IMR-90 (cell line): ENCODE data around the gene EHMT1.

Source experiments
- BHLHE40 ChIP-seq: fragments of 150-350 bp; IDR thresholded peaks from 2 replicates; pipeline ENCODE4 v1.6.1; 2016; ENCODE audit warnings: mild to moderate bottlenecking, low read depth, low read length
- CTCF ChIP-seq: conservative IDR thresholded peaks from 2 replicates; pipeline ENCODE4 v1.5.1; 2012; ENCODE audit warnings: mild to moderate bottlenecking, low read depth, low read length, improper control_type of control experiment
- POLR2A ChIP-seq: IDR thresholded peaks from 2 replicates; pipeline ENCODE4 v1.6.1; 2012; ENCODE audit warnings: mild to moderate bottlenecking, low read depth, low read length
- RAD21 ChIP-seq: IDR thresholded peaks from 2 replicates; pipeline ENCODE4 v1.6.1; 2012; ENCODE audit warnings: low read length, improper control_type of control experiment
- RCOR1 ChIP-seq: IDR thresholded peaks from 2 replicates; pipeline ENCODE4 v1.6.1; 2012; ENCODE audit warnings: mild to moderate bottlenecking, low read length, improper control_type of control experiment; ENCODE audit not compliant: insufficient replicate concordance
- TF ChIP-seq, protein P1 (sequence below): fragments of 150-350 bp; IDR thresholded peaks from 2 replicates; pipeline ENCODE4 v1.6.1; 2017; ENCODE audit warnings: mild to moderate bottlenecking, antibody characterized with exemption, low read length, low read depth

- no peak for TF ChIP-seq CTCF
- no peak for TF ChIP-seq POLR2A
- no peak for TF ChIP-seq BHLHE40
- TF ChIP-seq RCOR1: no peak
- TF ChIP-seq, protein P1, sequence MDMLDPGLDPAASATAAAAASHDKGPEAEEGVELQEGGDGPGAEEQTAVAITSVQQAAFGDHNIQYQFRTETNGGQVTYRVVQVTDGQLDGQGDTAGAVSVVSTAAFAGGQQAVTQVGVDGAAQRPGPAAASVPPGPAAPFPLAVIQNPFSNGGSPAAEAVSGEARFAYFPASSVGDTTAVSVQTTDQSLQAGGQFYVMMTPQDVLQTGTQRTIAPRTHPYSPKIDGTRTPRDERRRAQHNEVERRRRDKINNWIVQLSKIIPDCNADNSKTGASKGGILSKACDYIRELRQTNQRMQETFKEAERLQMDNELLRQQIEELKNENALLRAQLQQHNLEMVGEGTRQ: no peak
- no peak for TF ChIP-seq RAD21
Measured at GRCh38 chr9:137785704-137786161, 166.9 kb downstream of the EHMT1 start.
